ENCODE data around the gene ZNF343. TPM values are rescaled to one million over a fixed set of nuclear protein-coding genes. Genes with fewer than 3 reads are reported as not detected.
"Not testable (repeated sequence)": the region's sequence is repeated elsewhere in the genome, so short reads cannot be mapped to it uniquely, and the experiment has no call there.

The ZNF343 gene
- total and polyA plus RNA-seq, 12 donors = 5.8 to 13.0 (median 9.4) TPM

DNA sequence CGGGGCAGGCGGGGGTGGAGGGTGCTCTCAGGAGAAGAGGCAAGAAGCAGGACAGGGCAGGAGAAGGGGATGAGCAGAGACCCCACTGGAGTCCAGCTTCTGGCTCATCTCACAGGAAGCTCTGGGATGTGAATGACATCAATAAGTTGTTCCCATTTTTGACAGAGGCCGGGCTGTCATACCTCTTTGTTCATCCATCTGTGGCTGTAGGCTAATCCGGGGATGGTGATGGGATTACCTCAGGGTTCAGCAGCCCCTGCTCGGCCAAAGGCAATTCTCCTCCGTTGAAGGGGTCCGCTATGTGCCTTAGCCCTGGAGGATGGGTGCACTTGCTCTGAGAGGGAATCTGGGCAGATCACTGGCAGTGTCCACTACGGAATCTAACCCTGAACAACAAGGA lies 24.4 kb upstream of the ZNF343 start:
- Histone ChIP-seq H3K27me3 (no peaks in the 10 kb centered on the region), H3K4me3 (no peak overlapping the region), H3K36me3 (replicated peaks in 1 of 2) (no peaks in the 10 kb centered on the region), H3K27ac (no peak overlapping the region), H3K4me1 (replicated peaks in 1 of 2) (no peaks in the 10 kb centered on the region), H3K9me3 (replicated peaks in 1 of 3) (no peaks in the 10 kb centered on the region)
- TF ChIP-seq POLR2A (IDR thresholded peaks at IDR 0.05) (no peak), CTCF (IDR thresholded peaks at IDR 0.05) (no peak)
- 69 to 92% (median 84%) methylated on average over 4 to 8 of the region's 8 CpGs for WGBS, 4 donors
- DNase-seq = no peak
- intact Hi-C loops (cut with DNase I) = no loop called here

DNA sequence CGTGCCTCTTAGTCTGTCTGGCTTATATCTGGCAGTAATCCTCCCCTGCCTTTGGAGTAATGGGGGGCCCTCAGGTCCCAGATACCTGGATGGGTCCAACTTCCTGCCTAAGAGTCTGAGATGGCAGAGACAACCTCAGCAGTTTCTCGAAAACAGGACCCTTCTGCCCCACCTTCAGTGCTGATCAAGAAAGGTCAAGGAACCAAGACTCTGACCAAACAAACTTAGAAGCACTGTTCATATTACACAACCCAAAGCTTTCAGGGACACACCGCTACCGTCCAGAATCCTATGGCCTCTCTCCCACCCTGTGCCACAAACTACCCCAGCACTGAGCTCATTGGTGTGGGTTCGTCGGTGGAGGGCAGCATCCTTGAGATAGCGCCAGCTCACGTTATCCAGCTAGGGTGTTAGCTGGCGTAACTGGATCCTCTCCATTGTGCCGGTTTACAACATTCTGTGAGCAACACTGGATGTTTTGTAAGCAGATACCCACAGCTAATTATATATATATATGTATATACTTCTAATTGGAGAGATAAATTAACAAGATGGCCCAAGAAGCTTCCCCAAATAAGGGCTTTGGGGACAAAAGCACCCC lies 20.1 kb upstream of the ZNF343 start:
- Histone ChIP-seq H3K4me3 (no peak overlapping the region), H3K36me3 (replicated peaks in 1 of 2) (no peaks in the 10 kb centered on the region), H3K27ac (no peak overlapping the region), H3K4me1 (replicated peaks in 1 of 2) (peaks cover 0 to 8% of the 10 kb centered on the region in 2 donors), H3K27me3 (no peaks in the 10 kb centered on the region), H3K9me3 (replicated peaks in 1 of 3) (no peaks in the 10 kb centered on the region)
- DNase-seq = no peak
- 48 to 60% (median 58%) methylated on average over 10 of the region's 10 CpGs for WGBS, 4 donors
- intact Hi-C loops (cut with DNase I) = loop anchor here (10.0 kb wide), 2 partner anchors 116 to 126 kb away; partner anchors contain the start of gene NOP56 (in 1 of the 2)
- no peak for TF ChIP-seq POLR2A (IDR thresholded peaks at IDR 0.05)
- no peak for TF ChIP-seq CTCF (IDR thresholded peaks at IDR 0.05)

DNA sequence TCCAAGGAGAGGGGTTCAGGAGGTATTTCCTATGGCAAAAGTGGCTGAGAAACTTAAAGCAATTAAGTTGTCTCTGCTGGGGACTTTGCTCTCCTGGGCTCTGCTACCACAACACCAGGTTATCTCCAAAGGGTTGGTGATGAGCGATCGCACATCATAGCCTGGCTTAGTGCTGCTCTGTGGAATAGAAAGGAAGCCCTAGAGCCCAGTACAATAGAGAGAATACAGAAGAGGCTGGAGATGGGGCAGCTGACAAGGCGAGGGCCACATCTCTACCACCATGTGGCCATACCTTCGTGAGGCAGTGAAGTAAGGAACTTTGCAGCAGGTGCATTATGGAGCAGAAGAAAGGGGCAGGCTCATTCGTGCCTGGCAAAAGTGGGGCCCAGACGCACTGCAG lies 19.0 kb upstream of the ZNF343 start:
- Histone ChIP-seq H3K27ac (no peak overlapping the region), H3K36me3 (replicated peaks in 1 of 2) (no peaks in the 10 kb centered on the region), H3K4me1 (replicated peaks in 1 of 2) (peaks cover 0 to 8% of the 10 kb centered on the region in 2 donors), H3K9me3 (replicated peaks in 1 of 3) (no peaks in the 10 kb centered on the region), H3K4me3 (no peak overlapping the region), H3K27me3 (no peaks in the 10 kb centered on the region)
- WGBS, 4 donors = 78 to 94% (median 88%) methylated on average over 6 of the region's 6 CpGs
- intact Hi-C loops (cut with DNase I) = loop anchor here (10.0 kb wide), 2 partner anchors 117 to 127 kb away; partner anchors contain the start of gene NOP56 (in 1 of the 2)
- DNase-seq = no peak
- no peak for TF ChIP-seq POLR2A (IDR thresholded peaks at IDR 0.05)
- no peak for TF ChIP-seq CTCF (IDR thresholded peaks at IDR 0.05)

DNA sequence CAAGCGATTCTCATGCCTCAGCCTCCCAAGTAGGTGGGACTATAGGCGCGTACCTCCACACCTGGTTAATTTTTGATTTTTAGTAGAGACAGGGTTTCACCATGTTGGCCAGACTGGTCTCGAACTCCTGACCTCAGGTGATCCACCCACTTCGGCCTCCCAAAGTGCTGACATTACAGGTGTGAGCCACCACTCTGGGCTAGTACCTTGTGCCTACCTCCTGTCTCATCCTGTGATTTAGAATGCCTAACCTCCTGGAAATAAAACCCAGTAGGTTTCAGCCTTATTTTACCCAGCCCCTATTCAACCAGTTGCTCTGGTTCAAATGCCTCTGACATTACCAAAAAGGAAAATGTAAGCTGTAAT lies 17.5 kb upstream of the ZNF343 start:
- 91 to 100% (median 96%) methylated on average over 4 to 5 of the region's 5 CpGs for WGBS, 4 donors
- not testable (repeated sequence) for H3K27ac ChIP-seq; H3K9me3 ChIP-seq (replicated peaks in 1 of 3)

More for the DNA sequence above, 17.5 kb upstream of the ZNF343 start:
- not testable (repeated sequence) for DNase-seq; H3K4me1 ChIP-seq (replicated peaks in 1 of 2); H3K36me3 ChIP-seq (replicated peaks in 1 of 2); H3K27me3 ChIP-seq; H3K4me3 ChIP-seq
- intact Hi-C loops (cut with DNase I) = loop anchor here (10.0 kb wide), 2 partner anchors 119 to 129 kb away; partner anchors contain the start of gene NOP56 (in 1 of the 2)
